GM12878 (cell line): ENCODE results near the gene DMPK. TPM values are rescaled to one million over a fixed set of nuclear protein-coding genes. Genes with fewer than 3 reads are reported as not detected.

Experiments
- ATAC-seq: fragments of 200-7000 bp; cut with Tn5 transposase; 3 replicates; pipeline ENCODE4 v1.9.1; 2020; ENCODE audit warnings: mild to moderate bottlenecking, moderate library complexity
- BruUV-seq: library from RNA; stranded (reverse); fragments of 400-500 nt; replicated peaks from 2 replicates; lab custom pipeline; 2021; lab: Mats Ljungman, UMichigan
- CTCF ChIA-PET: fragments of 300-600 bp; sonication (Branson Sonifier 250); formaldehyde crosslinking; extraction: SDS; loops from one replicate; lab custom pipeline; 2021; ENCODE audit warnings: inconsistent platforms; lab: Yijun Ruan, JAX
- POLR2A ChIA-PET: fragments of 350-600 bp; formaldehyde crosslinking; extraction: SDS; loops from one replicate; lab custom pipeline; 2021; ENCODE audit warnings: inconsistent platforms; lab: Charles Lee
- RAD21 ChIA-PET: fragments of 300-600 bp; sonication (Branson Sonifier 250); formaldehyde crosslinking; loops from one replicate; lab custom pipeline; 2023; ENCODE audit warnings: antibody characterized with exemption; ENCODE audit not compliant: unreplicated experiment; lab: Charles Lee
- SMC1A ChIA-PET: fragments of 300-600 bp; sonication (Branson Sonifier 250); formaldehyde crosslinking; loops from one replicate; lab custom pipeline; 2023; ENCODE audit not compliant: unreplicated experiment, uncharacterized antibody; lab: Charles Lee
- DNase-seq: peaks from one replicate; pipeline ENCODE4 v3.0.0-alpha.2; 2011; ENCODE audit warnings: low read depth, low spot score
- FAIRE-seq: peaks from 3 replicates; lab custom pipeline; 2011; peaks lifted over from hg19 to GRCh38; lab: Jason Lieb, UNC
- H2AFZ ChIP-seq: 2 replicates; pipeline ENCODE4 v1.6.0; 2011; ENCODE audit warnings: low read depth, low read length, control low read depth; ENCODE audit not compliant: control insufficient read depth
- H3K27ac ChIP-seq: 2 replicates; pipeline ENCODE4 v1.5.1; 2011; ENCODE audit warnings: control low read depth; ENCODE audit not compliant: control insufficient read depth, insufficient read depth
- H3K27me3 ChIP-seq, 2 experiments: replicated peaks in 1 of 2; 2 replicates each; pipeline versions ENCODE4 v1.6.0 to v1.6.1; 2011; ENCODE audit warnings: low read length in 1 of 2; ENCODE audit not compliant: control insufficient read depth in 2 of 2, insufficient read depth in 2 of 2
- H3K36me3 ChIP-seq, 2 experiments: 2 replicates each; pipeline ENCODE4 v1.5.1; 2011; ENCODE audit warnings: low read length in 1 of 2; ENCODE audit not compliant: control insufficient read depth in 2 of 2, insufficient read depth in 2 of 2
- H3K4me1 ChIP-seq: 2 replicates; pipeline ENCODE4 v1.6.1; 2011; ENCODE audit warnings: mild to moderate bottlenecking, low read length, moderate library complexity, mixed read lengths; ENCODE audit not compliant: control insufficient read depth, insufficient read depth
- H3K4me2 ChIP-seq: 2 replicates; pipeline ENCODE4 v1.6.0; 2011; ENCODE audit warnings: control low read depth; ENCODE audit not compliant: control insufficient read depth, insufficient read depth
- H3K4me3 ChIP-seq: fragments of 200-600 bp; sonication (generic); 2 replicates; pipeline ENCODE4 v1.5.1; 2016
- H3K79me2 ChIP-seq: 2 replicates; pipeline ENCODE4 v1.6.0; 2011; ENCODE audit warnings: low read length; ENCODE audit not compliant: control insufficient read depth, insufficient read depth
- H3K9ac ChIP-seq: 2 replicates; pipeline ENCODE4 v1.8.0; 2011; ENCODE audit warnings: low read length, control low read depth, mixed read lengths; ENCODE audit not compliant: control insufficient read depth, insufficient read depth
- H3K9me3 ChIP-seq: replicated peaks from 3 replicates; pipeline ENCODE4 v1.5.1; 2011; ENCODE audit warnings: mild to moderate bottlenecking, low read length; ENCODE audit not compliant: control insufficient read depth, insufficient read depth
- H4K20me1 ChIP-seq: 2 replicates; pipeline ENCODE4 v1.6.0; 2011; ENCODE audit not compliant: control insufficient read depth, insufficient read depth
- MEF2A ChIP-seq: IDR thresholded peaks from 2 replicates; pipeline ENCODE4 v1.6.1; 2011; ENCODE audit warnings: low read depth, mild to moderate bottlenecking, low read length, moderate library complexity; ENCODE audit not compliant: insufficient read depth
- MTA2 ChIP-seq: fragments of 450-650 bp; IDR thresholded peaks from 2 replicates; pipeline ENCODE4 v1.6.1; 2016; ENCODE audit warnings: low read depth, mild to moderate bottlenecking, moderate library complexity
- MTA3 ChIP-seq: IDR thresholded peaks from 2 replicates; pipeline ENCODE4 v1.6.1; 2012; ENCODE audit warnings: low read length, inconsistent platforms, borderline replicate concordance
- SP1 ChIP-seq: IDR thresholded peaks from one replicate; pipeline ENCODE4 v1.6.1; 2011; ENCODE audit warnings: low read depth, low read length
- STAT1 ChIP-seq: fragments of 450-650 bp; conservative IDR thresholded peaks from 2 replicates; pipeline ENCODE4 v1.6.1; 2014; ENCODE audit warnings: antibody characterized with exemption, mild to moderate bottlenecking
- TAF1 ChIP-seq: IDR thresholded peaks from 2 replicates; pipeline ENCODE4 v1.6.1; 2011; ENCODE audit warnings: mild to moderate bottlenecking, low read depth, low read length, borderline replicate concordance
- ZSCAN29 ChIP-seq: fragments of 450-650 bp; IDR thresholded peaks from 2 replicates; pipeline ENCODE4 v1.6.1; 2017; ENCODE audit warnings: mild to moderate bottlenecking, moderate library complexity
- WGBS: methylation state at CpG from one replicate; pipeline ENCODE4 v1.1.6; 2016; ENCODE audit warnings: low lambda C conversion rate; ENCODE audit not compliant: insufficient replicate concordance, insufficient coverage; ENCODE audit errors: missing lambda C conversion rate; 5-methylcytosine and 5-hydroxymethylcytosine counted together
- in situ Hi-C: fragments of 300-500 bp; cut with MboI; formaldehyde crosslinking; loops from 9 replicates; pipeline ENCODE4 v1.14.3; 2018; ENCODE audit warnings: mixed read lengths
- intact Hi-C: fragments of 100-400 bp; cut with micrococcal nuclease; formaldehyde crosslinking; loops from one replicate; pipeline ENCODE4 v1.14.2; 2022; ENCODE audit not compliant: unreplicated experiment
- polyA plus RNA-seq, 11 experiments: library from polyadenylated mRNA; depleted of rRNA in 4 of 11; unstranded in 6 of 11; stranded (reverse) in 5 of 11; fragments of >200 nt; fragmentation: Nextera tagmentation in 4 of 11; fragmentation: Illumina TruSeq in 1 of 11; extraction: Ambion mirVana in 4 of 11; extraction: Trizol in 1 of 11; gene quantifications; 1 replicate in 1 of 11; 2 replicates in 10 of 11; pipeline versions ENCODE4 v1.2.1 to v1.2.3, GENCODE V29; 2011 to 2016; ENCODE audit warnings: inconsistent platforms in 2 of 11, missing spikeins in 2 of 11, low read depth in 1 of 11
- total RNA-seq, 4 experiments: library from RNA; depleted of rRNA in 3 of 4; stranded (reverse); fragments of >200 nt in 3 of 4; fragmentation: Illumina TruSeq in 1 of 4; extraction: Trizol in 1 of 4; gene quantifications; 2 replicates each; pipeline versions ENCODE4 v1.2.1 to v1.2.3, GENCODE V29; 2013 to 2021
- TF ChIP-seq, protein P1 (sequence below): IDR thresholded peaks from 2 replicates; pipeline ENCODE4 v1.6.1; 2012; ENCODE audit warnings: mild to moderate bottlenecking, low read depth, low read length

The DMPK gene
- total and polyA plus RNA-seq, 10 of the 15 experiments (the other 5 are each of a cell fraction or from before 2014, with no cell fraction given): 0.60 to 33.6 (median 5.2) TPM

DNA sequence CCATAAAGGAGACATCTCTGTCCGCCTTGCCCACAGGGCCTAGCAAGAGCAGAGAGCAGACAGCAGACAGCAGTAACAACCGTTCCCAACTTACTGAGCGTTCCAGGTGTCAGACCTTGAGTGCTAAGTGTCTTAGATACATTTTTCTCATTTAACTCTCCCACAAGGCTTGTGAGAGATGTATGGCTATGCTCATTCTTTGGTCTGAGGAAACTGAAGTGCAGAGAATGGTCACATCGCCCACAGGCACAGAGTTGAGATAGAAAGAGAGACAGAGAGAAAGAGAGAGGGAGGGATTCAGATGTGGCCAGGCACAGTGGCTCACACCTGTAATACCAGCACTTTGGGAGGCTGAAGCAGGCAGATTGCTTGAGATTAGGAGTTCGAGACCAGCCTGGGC is 34.8 kb downstream of the DMPK start:
- ATAC-seq (no peak), DNase-seq (no peak), FAIRE-seq (no peak)
- RAD21 ChIA-PET: no interaction called here
- Histone ChIP-seq H3K4me1 (no peaks in the 10 kb centered on the region), H3K4me2 (no peak overlapping the region), H3K36me3 (no peaks in the 10 kb centered on the region), H3K27me3 (peaks cover 0 to 2% of the 10 kb centered on the region in 2 experiments; a peak in 2 of 4 replicates), H3K9me3 (no peaks in the 10 kb centered on the region), H4K20me1 (no peaks in the 10 kb centered on the region), H2AFZ (no peak overlapping the region), H3K79me2 (no peaks in the 10 kb centered on the region), H3K9ac (no peak overlapping the region), H3K4me3 (no peak overlapping the region), H3K27ac (no peak overlapping the region)
- intact Hi-C loops: no loop called here
- BruUV-seq: no TSS peak
- CTCF ChIA-PET: no interaction called here
- SMC1A ChIA-PET: no interaction called here
- TF ChIP-seq ZSCAN29 (no peak), TAF1 (no peak), MTA3 (no peak), MTA2 (no peak), SP1 (no peak), MEF2A (no peak), STAT1 (no peak)
- TF ChIP-seq, protein P1, sequence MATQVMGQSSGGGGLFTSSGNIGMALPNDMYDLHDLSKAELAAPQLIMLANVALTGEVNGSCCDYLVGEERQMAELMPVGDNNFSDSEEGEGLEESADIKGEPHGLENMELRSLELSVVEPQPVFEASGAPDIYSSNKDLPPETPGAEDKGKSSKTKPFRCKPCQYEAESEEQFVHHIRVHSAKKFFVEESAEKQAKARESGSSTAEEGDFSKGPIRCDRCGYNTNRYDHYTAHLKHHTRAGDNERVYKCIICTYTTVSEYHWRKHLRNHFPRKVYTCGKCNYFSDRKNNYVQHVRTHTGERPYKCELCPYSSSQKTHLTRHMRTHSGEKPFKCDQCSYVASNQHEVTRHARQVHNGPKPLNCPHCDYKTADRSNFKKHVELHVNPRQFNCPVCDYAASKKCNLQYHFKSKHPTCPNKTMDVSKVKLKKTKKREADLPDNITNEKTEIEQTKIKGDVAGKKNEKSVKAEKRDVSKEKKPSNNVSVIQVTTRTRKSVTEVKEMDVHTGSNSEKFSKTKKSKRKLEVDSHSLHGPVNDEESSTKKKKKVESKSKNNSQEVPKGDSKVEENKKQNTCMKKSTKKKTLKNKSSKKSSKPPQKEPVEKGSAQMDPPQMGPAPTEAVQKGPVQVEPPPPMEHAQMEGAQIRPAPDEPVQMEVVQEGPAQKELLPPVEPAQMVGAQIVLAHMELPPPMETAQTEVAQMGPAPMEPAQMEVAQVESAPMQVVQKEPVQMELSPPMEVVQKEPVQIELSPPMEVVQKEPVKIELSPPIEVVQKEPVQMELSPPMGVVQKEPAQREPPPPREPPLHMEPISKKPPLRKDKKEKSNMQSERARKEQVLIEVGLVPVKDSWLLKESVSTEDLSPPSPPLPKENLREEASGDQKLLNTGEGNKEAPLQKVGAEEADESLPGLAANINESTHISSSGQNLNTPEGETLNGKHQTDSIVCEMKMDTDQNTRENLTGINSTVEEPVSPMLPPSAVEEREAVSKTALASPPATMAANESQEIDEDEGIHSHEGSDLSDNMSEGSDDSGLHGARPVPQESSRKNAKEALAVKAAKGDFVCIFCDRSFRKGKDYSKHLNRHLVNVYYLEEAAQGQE: no peak
- in situ Hi-C loops: no loop called here
- 28% methylated on average over 5 of the region's 5 CpGs for WGBS
- POLR2A ChIA-PET: interaction anchor here (0.6 kb wide), 1 partner anchor 824 kb away, joined by 3 read pairs; no protein-coding TSS in a partner anchor
